Body of pancreas (tissue), 4 donors: ENCODE results near the gene KNOP1.

ENCODE experiments used
- POLR2A ChIP-seq, 3 donors: fragments of 450-650 bp; IDR thresholded peaks; one replicate each; pipeline ENCODE4 v1.6.1; 2016; ENCODE audit warnings: antibody characterized with exemption in 3 of 3, mild to moderate bottlenecking in 2 of 3
- TF ChIP-seq, protein P1 (sequence below), 7 experiments: fragments of 450-650 bp in 4 of 7; fragments of 200-600 bp in 3 of 7; sonication (generic) in 3 of 7; IDR thresholded peaks; one replicate each; pipeline ENCODE4 v1.5.1; 2016 to 2019; ENCODE audit warnings: antibody characterized with exemption in 7 of 7

DNA sequence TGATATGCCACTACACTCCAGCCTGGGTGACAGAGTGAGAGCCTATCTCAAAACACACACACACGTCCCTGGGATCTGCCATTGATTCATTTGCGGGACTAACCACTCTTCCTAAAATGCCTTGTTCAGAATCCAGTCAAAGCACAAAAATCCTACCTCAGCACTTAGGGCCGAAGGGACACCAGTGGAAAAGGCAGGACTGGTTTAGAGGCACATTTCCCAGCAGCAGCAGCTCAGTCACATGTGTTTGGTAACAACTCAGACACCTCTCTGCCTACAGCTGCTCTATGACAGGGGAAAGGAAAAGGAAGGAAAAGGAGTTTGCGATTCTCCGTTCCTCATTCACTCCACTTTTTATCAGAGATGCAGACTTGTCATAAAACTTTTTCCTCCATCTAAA is 12.2 kb downstream of the KNOP1 start:
- TF ChIP-seq, protein P1, sequence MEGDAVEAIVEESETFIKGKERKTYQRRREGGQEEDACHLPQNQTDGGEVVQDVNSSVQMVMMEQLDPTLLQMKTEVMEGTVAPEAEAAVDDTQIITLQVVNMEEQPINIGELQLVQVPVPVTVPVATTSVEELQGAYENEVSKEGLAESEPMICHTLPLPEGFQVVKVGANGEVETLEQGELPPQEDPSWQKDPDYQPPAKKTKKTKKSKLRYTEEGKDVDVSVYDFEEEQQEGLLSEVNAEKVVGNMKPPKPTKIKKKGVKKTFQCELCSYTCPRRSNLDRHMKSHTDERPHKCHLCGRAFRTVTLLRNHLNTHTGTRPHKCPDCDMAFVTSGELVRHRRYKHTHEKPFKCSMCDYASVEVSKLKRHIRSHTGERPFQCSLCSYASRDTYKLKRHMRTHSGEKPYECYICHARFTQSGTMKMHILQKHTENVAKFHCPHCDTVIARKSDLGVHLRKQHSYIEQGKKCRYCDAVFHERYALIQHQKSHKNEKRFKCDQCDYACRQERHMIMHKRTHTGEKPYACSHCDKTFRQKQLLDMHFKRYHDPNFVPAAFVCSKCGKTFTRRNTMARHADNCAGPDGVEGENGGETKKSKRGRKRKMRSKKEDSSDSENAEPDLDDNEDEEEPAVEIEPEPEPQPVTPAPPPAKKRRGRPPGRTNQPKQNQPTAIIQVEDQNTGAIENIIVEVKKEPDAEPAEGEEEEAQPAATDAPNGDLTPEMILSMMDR (IDR thresholded peaks at IDR 0.05): no peak
- no peak for TF ChIP-seq POLR2A (IDR thresholded peaks at IDR 0.05)
